HepG2 (cell line): ENCODE data around the gene DDN. TPM values are rescaled to one million over a fixed set of nuclear protein-coding genes. Genes with fewer than 3 reads are reported as not detected.

Experiments used
- AGO2 ChIP-seq: fragments of 200-400 bp; formaldehyde crosslinking; optimal IDR thresholded peaks from 2 replicates; pipeline ENCODE3; 2017; ENCODE audit warnings: mild to moderate bottlenecking, low read depth, low read length, moderate library complexity
- BATF2 ChIP-seq: sonication (generic); formaldehyde crosslinking; IDR thresholded peaks from 2 replicates; pipeline ENCODE4 v1.8.0; 2022; ENCODE audit warnings: mild to moderate bottlenecking, missing genetic modification reagents, moderate library complexity
- CENPX ChIP-seq: sonication (generic); formaldehyde crosslinking; IDR thresholded peaks from 2 replicates; pipeline ENCODE4 v1.9.0; 2021; ENCODE audit warnings: mild to moderate bottlenecking, missing genetic modification reagents, moderate library complexity
- FOXA3 ChIP-seq: IDR thresholded peaks from 2 replicates; pipeline ENCODE4 v1.6.1; 2016; ENCODE audit warnings: missing genetic modification reagents, missing compliant biosample characterization
- IRF2 ChIP-seq: IDR thresholded peaks from 2 replicates; pipeline ENCODE4 v1.6.1; 2018; ENCODE audit warnings: missing genetic modification reagents, missing compliant biosample characterization
- ISL2 ChIP-seq: sonication (generic); formaldehyde crosslinking; IDR thresholded peaks from 2 replicates; pipeline ENCODE4 v1.5.0; 2020; ENCODE audit warnings: missing genetic modification reagents
- JDP2 ChIP-seq: sonication (generic); formaldehyde crosslinking; IDR thresholded peaks from 2 replicates; pipeline ENCODE4 v1.8.1; 2022; ENCODE audit warnings: missing genetic modification reagents, borderline replicate concordance
- KAT7 ChIP-seq: IDR thresholded peaks from 2 replicates; pipeline ENCODE4 v1.6.1; 2018; ENCODE audit warnings: borderline replicate concordance, missing compliant biosample characterization
- RXRA ChIP-seq: sonication (generic); formaldehyde crosslinking; IDR thresholded peaks from 2 replicates; pipeline ENCODE4 v1.5.1; 2020; ENCODE audit warnings: missing genetic modification reagents
- SIN3A ChIP-seq: IDR thresholded peaks from 2 replicates; pipeline ENCODE4 v1.6.1; 2011; ENCODE audit warnings: low read depth, mild to moderate bottlenecking, control low read depth, low read length, borderline replicate concordance
- XBP1 ChIP-seq: sonication (generic); formaldehyde crosslinking; IDR thresholded peaks from 2 replicates; pipeline ENCODE4 v1.5.0; 2020; ENCODE audit warnings: missing genetic modification reagents
- ZFP36 ChIP-seq: fragments of 150-350 bp; IDR thresholded peaks from 2 replicates; pipeline ENCODE4 v1.6.1; 2018; ENCODE audit warnings: borderline replicate concordance, low read length, low read depth; ENCODE audit not compliant: partially characterized antibody
- ZFX ChIP-seq: sonication (generic); formaldehyde crosslinking; IDR thresholded peaks from 2 replicates; pipeline ENCODE4 v1.4.0; 2020; ENCODE audit warnings: mild to moderate bottlenecking, low read depth, missing genetic modification reagents, moderate library complexity
- ZNF225 ChIP-seq: sonication (generic); formaldehyde crosslinking; IDR thresholded peaks from 2 replicates; pipeline ENCODE4 v1.4.0; 2020; ENCODE audit warnings: mild to moderate bottlenecking, missing genetic modification reagents
- ZNF335 ChIP-seq: sonication (generic); formaldehyde crosslinking; IDR thresholded peaks from 2 replicates; pipeline ENCODE4 v1.4.0; 2020; ENCODE audit warnings: missing genetic modification reagents
- ZNF558 ChIP-seq: sonication (generic); formaldehyde crosslinking; IDR thresholded peaks from 2 replicates; pipeline ENCODE4 v1.9.0; 2022; ENCODE audit warnings: mild to moderate bottlenecking, missing genetic modification reagents, borderline replicate concordance
- ZNF607 ChIP-seq: sonication (generic); formaldehyde crosslinking; IDR thresholded peaks from 2 replicates; pipeline ENCODE4 v1.5.1; 2020; ENCODE audit warnings: missing genetic modification reagents, mild to moderate bottlenecking, borderline replicate concordance
- ZNF652 ChIP-seq: IDR thresholded peaks from 2 replicates; pipeline ENCODE4 v1.6.1; 2016; ENCODE audit warnings: low read depth, borderline replicate concordance
- ZNF776 ChIP-seq: sonication (generic); formaldehyde crosslinking; IDR thresholded peaks from 2 replicates; pipeline ENCODE4 v1.4.0; 2020; ENCODE audit warnings: mild to moderate bottlenecking, missing genetic modification reagents
- ZNF788 ChIP-seq: sonication (generic); formaldehyde crosslinking; IDR thresholded peaks from 2 replicates; pipeline ENCODE4 v1.5.0; 2020; ENCODE audit warnings: mild to moderate bottlenecking, missing genetic modification reagents, borderline replicate concordance
- ZSCAN29 ChIP-seq: sonication (generic); formaldehyde crosslinking; conservative IDR thresholded peaks from 2 replicates; pipeline ENCODE4 v1.4.0; 2020; ENCODE audit warnings: mild to moderate bottlenecking, missing genetic modification reagents
- polyA plus RNA-seq, 8 experiments: library from polyadenylated mRNA; depleted of rRNA in 3 of 8; stranded (reverse) in 7 of 8; unstranded in 1 of 8; fragments of >200 nt; fragmentation: Illumina TruSeq in 4 of 8; extraction: Trizol in 4 of 8; gene quantifications; 2 replicates each; pipeline versions ENCODE4 v1.2.1 to v1.2.3, GENCODE V29; 2011 to 2016; ENCODE audit warnings: low read depth in 4 of 8, missing spikeins in 1 of 8, mixed read lengths in 1 of 8; ENCODE audit not compliant: insufficient read depth in 1 of 8
- total RNA-seq, 5 experiments: library from RNA; depleted of rRNA; stranded (reverse); fragments of >200 nt; fragmentation: Illumina TruSeq; extraction: Trizol; gene quantifications; 2 replicates each; pipeline ENCODE4 v1.2.3, GENCODE V29; 2016; ENCODE audit warnings: low read depth in 1 of 5
- TF ChIP-seq, protein P1 (sequence below): IDR thresholded peaks from 2 replicates; pipeline ENCODE4 v1.6.1; 2016; ENCODE audit warnings: missing genetic modification reagents, missing compliant biosample characterization
- TF ChIP-seq, protein P2 (sequence below): sonication (generic); formaldehyde crosslinking; conservative IDR thresholded peaks from 2 replicates; pipeline ENCODE4 v1.8.1; 2023; ENCODE audit warnings: missing genetic modification reagents
- TF ChIP-seq, protein P3 (sequence below): sonication (generic); formaldehyde crosslinking; IDR thresholded peaks from 2 replicates; pipeline ENCODE4 v1.5.0; 2020; ENCODE audit warnings: missing genetic modification reagents
- TF ChIP-seq, protein P4 (sequence below): sonication (generic); formaldehyde crosslinking; IDR thresholded peaks from 2 replicates; pipeline ENCODE4 v1.4.0; 2020; ENCODE audit warnings: missing genetic modification reagents, borderline replicate concordance

Gene DDN
- total and polyA plus RNA-seq, 2 of the 13 experiments (the other 11 are each of a cell fraction or from before 2014, with no cell fraction given) = 0.24 to 0.53 TPM

GRCh38 chr12:48999371-49000131, at the start of gene DDN (continued):
- TF ChIP-seq JDP2 (CRISPR knock-in tag) (no peak), ISL2 (no peak), CENPX (CRISPR knock-in tag) (no peak), AGO2 (peak; percentile 22), IRF2 (CRISPR knock-in tag) (no peak), XBP1 (CRISPR knock-in tag) (no peak), BATF2 (CRISPR knock-in tag) (no peak), ZNF652 (CRISPR knock-in tag) (peak; percentile 95), ZNF788 (CRISPR knock-in tag) (0 out of 2 replicates have a peak, but pooled peaks have one; percentile 35), FOXA3 (no peak), SIN3A (0 out of 2 replicates have a peak, but pooled peaks have one; percentile 28), ZFX (CRISPR knock-in tag) (no peak), RXRA (no peak), ZNF607 (CRISPR knock-in tag) (no peak), ZNF225 (no peak), ZNF335 (CRISPR knock-in tag) (peak; percentile 85; the same call in 1 of the 2 replicates), ZFP36 (no peak), KAT7 (CRISPR knock-in tag) (no peak), ZSCAN29 (CRISPR knock-in tag) (no peak), ZNF558 (CRISPR knock-in tag) (no peak), ZNF776 (CRISPR knock-in tag) (no peak)
- TF ChIP-seq, protein P1, sequence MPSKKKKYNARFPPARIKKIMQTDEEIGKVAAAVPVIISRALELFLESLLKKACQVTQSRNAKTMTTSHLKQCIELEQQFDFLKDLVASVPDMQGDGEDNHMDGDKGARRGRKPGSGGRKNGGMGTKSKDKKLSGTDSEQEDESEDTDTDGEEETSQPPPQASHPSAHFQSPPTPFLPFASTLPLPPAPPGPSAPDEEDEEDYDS (CRISPR knock-in tag) = no peak
- TF ChIP-seq, protein P2, sequence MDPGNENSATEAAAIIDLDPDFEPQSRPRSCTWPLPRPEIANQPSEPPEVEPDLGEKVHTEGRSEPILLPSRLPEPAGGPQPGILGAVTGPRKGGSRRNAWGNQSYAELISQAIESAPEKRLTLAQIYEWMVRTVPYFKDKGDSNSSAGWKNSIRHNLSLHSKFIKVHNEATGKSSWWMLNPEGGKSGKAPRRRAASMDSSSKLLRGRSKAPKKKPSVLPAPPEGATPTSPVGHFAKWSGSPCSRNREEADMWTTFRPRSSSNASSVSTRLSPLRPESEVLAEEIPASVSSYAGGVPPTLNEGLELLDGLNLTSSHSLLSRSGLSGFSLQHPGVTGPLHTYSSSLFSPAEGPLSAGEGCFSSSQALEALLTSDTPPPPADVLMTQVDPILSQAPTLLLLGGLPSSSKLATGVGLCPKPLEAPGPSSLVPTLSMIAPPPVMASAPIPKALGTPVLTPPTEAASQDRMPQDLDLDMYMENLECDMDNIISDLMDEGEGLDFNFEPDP (CRISPR knock-in tag) = no peak
- TF ChIP-seq, protein P3, sequence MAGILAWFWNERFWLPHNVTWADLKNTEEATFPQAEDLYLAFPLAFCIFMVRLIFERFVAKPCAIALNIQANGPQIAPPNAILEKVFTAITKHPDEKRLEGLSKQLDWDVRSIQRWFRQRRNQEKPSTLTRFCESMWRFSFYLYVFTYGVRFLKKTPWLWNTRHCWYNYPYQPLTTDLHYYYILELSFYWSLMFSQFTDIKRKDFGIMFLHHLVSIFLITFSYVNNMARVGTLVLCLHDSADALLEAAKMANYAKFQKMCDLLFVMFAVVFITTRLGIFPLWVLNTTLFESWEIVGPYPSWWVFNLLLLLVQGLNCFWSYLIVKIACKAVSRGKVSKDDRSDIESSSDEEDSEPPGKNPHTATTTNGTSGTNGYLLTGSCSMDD (CRISPR knock-in tag) = no peak
- TF ChIP-seq, protein P4, sequence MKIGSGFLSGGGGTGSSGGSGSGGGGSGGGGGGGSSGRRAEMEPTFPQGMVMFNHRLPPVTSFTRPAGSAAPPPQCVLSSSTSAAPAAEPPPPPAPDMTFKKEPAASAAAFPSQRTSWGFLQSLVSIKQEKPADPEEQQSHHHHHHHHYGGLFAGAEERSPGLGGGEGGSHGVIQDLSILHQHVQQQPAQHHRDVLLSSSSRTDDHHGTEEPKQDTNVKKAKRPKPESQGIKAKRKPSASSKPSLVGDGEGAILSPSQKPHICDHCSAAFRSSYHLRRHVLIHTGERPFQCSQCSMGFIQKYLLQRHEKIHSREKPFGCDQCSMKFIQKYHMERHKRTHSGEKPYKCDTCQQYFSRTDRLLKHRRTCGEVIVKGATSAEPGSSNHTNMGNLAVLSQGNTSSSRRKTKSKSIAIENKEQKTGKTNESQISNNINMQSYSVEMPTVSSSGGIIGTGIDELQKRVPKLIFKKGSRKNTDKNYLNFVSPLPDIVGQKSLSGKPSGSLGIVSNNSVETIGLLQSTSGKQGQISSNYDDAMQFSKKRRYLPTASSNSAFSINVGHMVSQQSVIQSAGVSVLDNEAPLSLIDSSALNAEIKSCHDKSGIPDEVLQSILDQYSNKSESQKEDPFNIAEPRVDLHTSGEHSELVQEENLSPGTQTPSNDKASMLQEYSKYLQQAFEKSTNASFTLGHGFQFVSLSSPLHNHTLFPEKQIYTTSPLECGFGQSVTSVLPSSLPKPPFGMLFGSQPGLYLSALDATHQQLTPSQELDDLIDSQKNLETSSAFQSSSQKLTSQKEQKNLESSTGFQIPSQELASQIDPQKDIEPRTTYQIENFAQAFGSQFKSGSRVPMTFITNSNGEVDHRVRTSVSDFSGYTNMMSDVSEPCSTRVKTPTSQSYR (CRISPR knock-in tag) = no peak
